Muscle of arm (tissue), 12 donors: Measurements from ENCODE around the gene DOCK2. TPM values are rescaled to one million over a fixed set of nuclear protein-coding genes. Genes with fewer than 3 reads are reported as not detected.
"Not testable (repeated sequence)": the region's sequence is repeated elsewhere in the genome, so short reads cannot be mapped to it uniquely, and the experiment has no call there.

Source experiments
- DNase-seq: peaks from one replicate; pipeline ENCODE4 v3.0.0-alpha.2; 2013
- polyA plus RNA-seq, 12 donors: library from polyadenylated mRNA; unstranded; fragments of 120-200 nt; gene quantifications; one replicate each; pipeline ENCODE4 v1.2.1, GENCODE V29; 2013; ENCODE audit not compliant: insufficient read length in 12 of 12

DOCK2 gene
- polyA plus RNA-seq, 12 donors = 2.7 to 18.3 (median 3.6) TPM; not detected in 1

GRCh38 chr5:169756071-169756765, 119.1 kb downstream of the DOCK2 start:
- DNase-seq = no peak

- DNase-seq = no peak
These were observed 119.9 kb downstream of the DOCK2 start for GRCh38 chr5:169757016-169757415.

GRCh38 chr5:169758886-169759285, 121.8 kb downstream of the DOCK2 start:
- DNase-seq = no peak

- DNase-seq = no peak
These were observed 123.2 kb downstream of the DOCK2 start for GRCh38 chr5:169760229-169760628.

- no peak for DNase-seq
These were observed 125.4 kb downstream of the DOCK2 start for GRCh38 chr5:169762338-169763095.

GRCh38 chr5:169763376-169764017, 126.4 kb downstream of the DOCK2 start:
- no peak for DNase-seq

GRCh38 chr5:169764018-169764378, 126.9 kb downstream of the DOCK2 start:
- DNase-seq = no peak

GRCh38 chr5:169765176-169765996, 128.3 kb downstream of the DOCK2 start:
- DNase-seq = no peak

GRCh38 chr5:169766943-169767342, 129.9 kb downstream of the DOCK2 start:
- DNase-seq = not testable (repeated sequence)

GRCh38 chr5:169767938-169768337, 130.9 kb downstream of the DOCK2 start:
- no peak for DNase-seq

GRCh38 chr5:169768416-169768815, 131.3 kb downstream of the DOCK2 start:
- DNase-seq = no peak

GRCh38 chr5:169770109-169770508, 133.0 kb downstream of the DOCK2 start:
- DNase-seq = no peak

GRCh38 chr5:169772256-169772655, 135.2 kb downstream of the DOCK2 start:
- DNase-seq = no peak

GRCh38 chr5:169772688-169773087, 135.6 kb downstream of the DOCK2 start:
- no peak for DNase-seq

- DNase-seq = no peak
These were observed 140.1 kb downstream of the DOCK2 start for GRCh38 chr5:169777159-169777558.

- no peak for DNase-seq
These were observed 141.8 kb downstream of the DOCK2 start for GRCh38 chr5:169778622-169779596.

GRCh38 chr5:169781420-169782345, 144.6 kb downstream of the DOCK2 start:
- DNase-seq = no peak

GRCh38 chr5:169785771-169786618, 148.9 kb downstream of the DOCK2 start:
- no peak for DNase-seq

- no peak for DNase-seq
These were observed 151.1 kb downstream of the DOCK2 start for GRCh38 chr5:169788168-169788567.
